Measurements from ENCODE around the gene ACTN3.

ACTN3 gene

GRCh38 chr11:66595245-66595904, 48.7 kb downstream of the ACTN3 start:
- TF ChIP-seq GATA3 (IDR thresholded peaks at IDR 0.05; ENCODE audit: low read depth, low read length), result no peak
- TF ChIP-seq GATA2 (IDR thresholded peaks at IDR 0.05; ENCODE audit: low read depth, low read length), result no peak

- TF ChIP-seq GATA2 (IDR thresholded peaks at IDR 0.05; ENCODE audit: low read depth, low read length) (no peak), GATA3 (IDR thresholded peaks at IDR 0.05; ENCODE audit: low read depth, low read length) (no peak)
Measured at GRCh38 chr11:66598993-66599392, 52.3 kb downstream of the ACTN3 start.

DNA sequence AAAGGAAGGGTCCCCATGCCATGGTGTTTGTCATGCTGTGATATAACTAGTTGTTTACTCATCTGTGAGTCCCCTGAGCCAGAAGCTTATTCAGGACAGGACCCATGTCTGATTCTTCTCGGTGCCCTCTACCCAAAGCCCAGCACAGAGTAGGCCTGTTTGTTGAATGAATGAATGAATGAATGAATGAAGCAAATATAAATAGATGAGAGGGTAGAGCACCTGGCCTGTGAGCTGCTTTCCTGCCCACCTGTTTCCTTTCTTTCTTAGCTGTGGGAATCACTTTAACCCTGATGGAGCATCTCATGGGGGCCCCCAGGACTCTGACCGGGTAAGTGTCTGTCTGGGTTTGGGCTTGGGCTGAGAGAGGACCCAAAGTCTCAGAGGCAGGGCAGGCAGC, 53.5 kb downstream of the ACTN3 start:
- TF ChIP-seq GATA3 (IDR thresholded peaks at IDR 0.05; ENCODE audit: low read depth, low read length) (no peak), GATA2 (IDR thresholded peaks at IDR 0.05; ENCODE audit: low read depth, low read length) (no peak)

GRCh38 chr11:66600631-66601233, 54.0 kb downstream of the ACTN3 start:
- TF ChIP-seq GATA3 (IDR thresholded peaks at IDR 0.05; ENCODE audit: low read depth, low read length) (no peak), GATA2 (IDR thresholded peaks at IDR 0.05; ENCODE audit: low read depth, low read length) (no peak)

GRCh38 chr11:66603072-66603471, 56.4 kb downstream of the ACTN3 start:
- no peak for TF ChIP-seq GATA2 (IDR thresholded peaks at IDR 0.05; ENCODE audit: low read depth, low read length)
- no peak for TF ChIP-seq GATA3 (IDR thresholded peaks at IDR 0.05; ENCODE audit: low read depth, low read length)

GRCh38 chr11:66604155-66604554, 57.5 kb downstream of the ACTN3 start:
- TF ChIP-seq GATA2 (IDR thresholded peaks at IDR 0.05; ENCODE audit: low read depth, low read length), result no peak
- no peak for TF ChIP-seq GATA3 (IDR thresholded peaks at IDR 0.05; ENCODE audit: low read depth, low read length)

DNA sequence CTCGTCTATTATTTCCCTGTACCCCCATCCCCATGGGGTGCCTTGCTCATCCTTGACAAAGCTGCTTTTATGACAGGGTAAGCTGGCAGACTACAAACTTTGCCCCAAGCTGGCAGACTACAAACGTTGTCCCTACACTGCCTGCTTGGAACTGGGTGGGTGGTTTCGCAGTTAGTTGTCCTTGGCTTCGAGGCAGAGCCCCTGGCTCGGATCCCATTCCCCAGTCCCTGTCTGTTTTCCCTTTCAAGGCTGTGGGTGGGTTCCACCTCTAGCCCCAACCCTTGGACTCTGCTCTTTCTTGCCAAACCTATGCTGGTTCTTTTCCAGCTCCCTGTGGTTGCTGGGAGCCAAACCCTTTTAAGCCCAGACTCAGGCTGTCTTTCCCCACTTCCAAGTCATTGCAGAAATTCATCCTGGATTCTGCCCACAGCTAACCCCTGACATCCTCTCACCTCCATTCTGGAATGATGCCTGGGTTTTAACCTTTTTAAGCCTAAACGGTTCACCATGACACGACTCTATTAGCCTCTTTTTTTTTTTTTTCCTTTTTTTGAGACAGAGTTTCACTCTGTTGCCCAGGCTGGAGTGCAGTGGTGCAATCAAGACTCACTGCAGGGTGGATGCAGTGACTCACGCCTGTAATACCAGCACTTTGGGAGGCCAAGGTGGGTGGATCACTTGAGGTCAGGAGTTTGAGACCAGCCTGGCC, 60.6 kb downstream of the ACTN3 start:
- no peak for TF ChIP-seq GATA2 (IDR thresholded peaks at IDR 0.05; ENCODE audit: low read depth, low read length)

- TF ChIP-seq GATA2 (IDR thresholded peaks at IDR 0.05; ENCODE audit: low read depth, low read length) (no peak), GATA3 (IDR thresholded peaks at IDR 0.05; ENCODE audit: low read depth, low read length) (no peak)
Measured at GRCh38 chr11:66609721-66610617, 63.3 kb downstream of the ACTN3 start.

GRCh38 chr11:66612458-66612857, 65.8 kb downstream of the ACTN3 start:
- TF ChIP-seq GATA3 (IDR thresholded peaks at IDR 0.05; ENCODE audit: low read depth, low read length), result no peak
- TF ChIP-seq GATA2 (IDR thresholded peaks at IDR 0.05; ENCODE audit: low read depth, low read length), result no peak

Measured in SH-SY5Y (cell line).